MM.1S (cell line): Measurements from ENCODE around the gene JPH4.

Experiments
- DNase-seq: peaks from one replicate; pipeline ENCODE4 v3.0.0-alpha.2; 2015
- H2AFZ ChIP-seq: fragments of 300-600 bp; sonication (generic); 2 replicates; pipeline ENCODE4 v1.6.0; 2016; ENCODE audit warnings: antibody characterized with exemption, low read length
- H3F3A ChIP-seq: fragments of 300-600 bp; sonication (generic); 2 replicates; pipeline ENCODE4 v1.6.1; 2016; ENCODE audit warnings: mild to moderate bottlenecking, antibody characterized with exemption, low read length, moderate library complexity, mixed read lengths; ENCODE audit not compliant: insufficient read depth
- H3K27ac ChIP-seq: fragments of 300-600 bp; sonication (generic); 2 replicates; pipeline ENCODE4 v1.5.1; 2016; ENCODE audit warnings: mild to moderate bottlenecking, low read length
- H3K27me3 ChIP-seq: fragments of 300-600 bp; sonication (generic); replicated peaks from 2 replicates; pipeline ENCODE4 v1.6.0; 2016; ENCODE audit warnings: low read length; ENCODE audit not compliant: insufficient read depth
- H3K36me3 ChIP-seq: fragments of 300-600 bp; sonication (generic); replicated peaks from 2 replicates; pipeline ENCODE4 v1.6.1; 2016; ENCODE audit warnings: mild to moderate bottlenecking, low read length, mixed read lengths; ENCODE audit not compliant: insufficient read depth
- H3K4me1 ChIP-seq: fragments of 300-600 bp; sonication (generic); 2 replicates; pipeline ENCODE4 v1.6.1; 2016; ENCODE audit warnings: low read length, mixed read lengths
- H3K4me2 ChIP-seq: fragments of 300-600 bp; sonication (generic); 2 replicates; pipeline ENCODE4 v1.6.0; 2016; ENCODE audit warnings: low read depth, low read length
- H3K4me3 ChIP-seq: fragments of 300-600 bp; sonication (generic); 2 replicates; pipeline ENCODE4 v1.5.1; 2016; ENCODE audit warnings: low read length, mixed read lengths
- H3K79me2 ChIP-seq: fragments of 300-600 bp; sonication (generic); 2 replicates; pipeline ENCODE4 v1.6.1; 2016; ENCODE audit warnings: mixed run types, low read length, mixed read lengths
- H3K9ac ChIP-seq: fragments of 300-600 bp; sonication (generic); 2 replicates; pipeline ENCODE4 v1.6.1; 2016; ENCODE audit warnings: low read length, mixed read lengths
- H3K9me2 ChIP-seq: fragments of 300-600 bp; sonication (generic); replicated peaks from 2 replicates; pipeline ENCODE4 v1.6.1; 2016; ENCODE audit warnings: mild to moderate bottlenecking, low read length, mixed read lengths; ENCODE audit not compliant: insufficient read depth
- H3K9me3 ChIP-seq: fragments of 300-600 bp; sonication (generic); replicated peaks from 2 replicates; pipeline ENCODE4 v1.6.1; 2016; ENCODE audit warnings: mild to moderate bottlenecking, low read length, mixed read lengths; ENCODE audit not compliant: insufficient read depth
- H4K20me1 ChIP-seq: fragments of 300-600 bp; sonication (generic); 2 replicates; pipeline ENCODE4 v1.6.1; 2016; ENCODE audit warnings: mild to moderate bottlenecking, low read length, moderate library complexity, mixed read lengths; ENCODE audit not compliant: insufficient read depth
- EZH2 ChIP-seq: fragments of 300-600 bp; sonication (generic); optimal IDR thresholded peaks from 2 replicates; pipeline ENCODE3; 2017; ENCODE audit warnings: low read depth, mild to moderate bottlenecking, antibody characterized with exemption, low read length, mixed read lengths
- EZH2phosphoT487 ChIP-seq: fragments of 300-600 bp; sonication (generic); IDR thresholded peaks from 2 replicates; pipeline ENCODE4 v1.6.1; 2018; ENCODE audit warnings: antibody characterized with exemption, low read length
- TF ChIP-seq, protein P1 (sequence below): fragments of 300-600 bp; sonication (generic); IDR thresholded peaks from 2 replicates; pipeline ENCODE4 v1.5.1; 2016; ENCODE audit warnings: antibody characterized with exemption, low read length, mixed read lengths

The JPH4 gene

DNA sequence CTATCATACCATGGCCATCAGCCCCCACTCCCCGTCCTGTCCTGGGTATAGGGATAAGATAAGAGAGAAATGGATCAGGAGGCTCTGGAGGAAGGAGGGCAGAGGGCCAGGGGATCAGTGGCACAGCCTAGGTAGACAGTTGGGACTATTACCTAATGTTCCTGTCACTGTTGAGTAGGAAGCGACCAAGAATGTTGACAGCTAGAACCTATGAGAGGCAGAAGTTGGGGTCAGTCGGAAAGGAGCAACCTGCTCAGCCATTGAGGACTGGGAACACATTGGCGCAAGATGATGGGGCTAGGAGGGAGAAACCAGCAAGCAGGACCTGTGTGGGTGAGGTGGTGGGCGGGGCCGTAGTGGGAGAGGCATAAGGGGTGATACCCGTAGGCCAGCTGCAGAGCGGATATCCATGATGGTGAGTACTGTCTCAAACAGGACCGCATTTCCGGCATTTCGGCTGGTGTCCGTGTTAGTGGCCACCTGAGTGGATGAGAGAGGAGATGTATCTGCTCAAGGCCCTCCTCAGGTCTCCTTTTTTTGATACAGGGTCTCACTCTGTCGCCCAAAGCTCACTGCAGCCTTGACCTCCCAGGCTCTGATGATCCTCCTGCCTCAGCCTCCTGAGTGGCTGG lies 14.3 kb downstream of the JPH4 start:
- no peak overlapping the region for H3K9ac ChIP-seq
- H4K20me1 ChIP-seq, result no peaks in the 10 kb centered on the region
- DNase-seq, result no peak
- H3K4me1 ChIP-seq, result no peaks in the 10 kb centered on the region
- H3K27ac ChIP-seq, result no peak overlapping the region
- H3F3A ChIP-seq, result no peaks in the 10 kb centered on the region
- H3K36me3 ChIP-seq, result no peaks in the 10 kb centered on the region
- H3K4me3 ChIP-seq, result no peak overlapping the region
- H3K27me3 ChIP-seq, result no peaks in the 10 kb centered on the region
- H3K4me2 ChIP-seq, result no peak overlapping the region
- H3K79me2 ChIP-seq, result 0 out of 2 replicates have a peak, but pooled peaks cover 8% of the 10 kb centered on the region
- H3K9me3 ChIP-seq, result no peaks in the 10 kb centered on the region
- TF ChIP-seq EZH2 (no peak), EZH2phosphoT487 (no peak)
- TF ChIP-seq, protein P1, sequence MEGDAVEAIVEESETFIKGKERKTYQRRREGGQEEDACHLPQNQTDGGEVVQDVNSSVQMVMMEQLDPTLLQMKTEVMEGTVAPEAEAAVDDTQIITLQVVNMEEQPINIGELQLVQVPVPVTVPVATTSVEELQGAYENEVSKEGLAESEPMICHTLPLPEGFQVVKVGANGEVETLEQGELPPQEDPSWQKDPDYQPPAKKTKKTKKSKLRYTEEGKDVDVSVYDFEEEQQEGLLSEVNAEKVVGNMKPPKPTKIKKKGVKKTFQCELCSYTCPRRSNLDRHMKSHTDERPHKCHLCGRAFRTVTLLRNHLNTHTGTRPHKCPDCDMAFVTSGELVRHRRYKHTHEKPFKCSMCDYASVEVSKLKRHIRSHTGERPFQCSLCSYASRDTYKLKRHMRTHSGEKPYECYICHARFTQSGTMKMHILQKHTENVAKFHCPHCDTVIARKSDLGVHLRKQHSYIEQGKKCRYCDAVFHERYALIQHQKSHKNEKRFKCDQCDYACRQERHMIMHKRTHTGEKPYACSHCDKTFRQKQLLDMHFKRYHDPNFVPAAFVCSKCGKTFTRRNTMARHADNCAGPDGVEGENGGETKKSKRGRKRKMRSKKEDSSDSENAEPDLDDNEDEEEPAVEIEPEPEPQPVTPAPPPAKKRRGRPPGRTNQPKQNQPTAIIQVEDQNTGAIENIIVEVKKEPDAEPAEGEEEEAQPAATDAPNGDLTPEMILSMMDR, result no peak
- no peaks in the 10 kb centered on the region for H3K9me2 ChIP-seq
- H2AFZ ChIP-seq, result no peak overlapping the region

DNA sequence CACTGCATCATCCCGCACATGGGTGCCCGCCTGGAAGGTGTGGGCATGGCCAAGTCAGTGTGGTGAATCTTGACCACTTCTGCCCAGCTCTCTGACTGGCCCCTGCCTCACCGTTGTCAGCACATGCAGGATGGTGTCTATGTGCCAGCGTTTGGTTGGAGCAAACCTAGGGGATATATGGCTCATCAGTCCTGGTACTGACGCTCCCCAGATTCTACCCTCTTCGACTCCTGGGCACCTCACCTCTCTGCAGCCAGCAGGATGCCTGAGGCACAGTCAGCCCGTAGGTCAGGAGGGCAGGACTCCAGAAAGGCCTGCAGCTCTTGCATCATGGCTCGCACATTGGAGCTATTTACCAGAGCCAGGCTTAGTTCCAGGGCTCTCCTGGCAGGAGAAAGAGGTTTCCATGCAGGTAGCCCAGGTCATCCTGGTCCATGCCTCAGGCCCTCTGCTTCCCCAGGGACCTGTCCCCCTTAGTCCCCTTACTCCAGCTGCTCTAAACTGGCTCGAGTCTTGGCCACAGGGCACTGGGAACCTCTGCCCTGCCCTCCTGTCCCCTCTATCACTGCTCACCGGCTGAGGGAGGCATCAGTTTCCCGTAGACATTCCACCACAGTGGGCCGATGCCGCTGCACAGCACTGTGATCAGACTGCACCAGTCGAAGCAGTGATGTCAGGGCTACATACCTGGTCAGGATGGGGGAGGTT lies 15.0 kb downstream of the JPH4 start:
- H4K20me1 ChIP-seq, result no peaks in the 10 kb centered on the region
- no peak overlapping the region for H3K9ac ChIP-seq
- no peak for DNase-seq
- no peaks in the 10 kb centered on the region for H3K9me3 ChIP-seq
- H3K4me1 ChIP-seq, result no peaks in the 10 kb centered on the region
- 0 out of 2 replicates have a peak, but pooled peaks cover 8% of the 10 kb centered on the region for H3K79me2 ChIP-seq
- no peak for TF ChIP-seq EZH2
- TF ChIP-seq EZH2phosphoT487, result no peak
- TF ChIP-seq, protein P1, result no peak
- H3K27me3 ChIP-seq, result no peaks in the 10 kb centered on the region
- no peaks in the 10 kb centered on the region for H3K9me2 ChIP-seq
- H3K4me2 ChIP-seq, result no peak overlapping the region
- no peak overlapping the region for H2AFZ ChIP-seq
- no peak overlapping the region for H3K4me3 ChIP-seq
- H3K27ac ChIP-seq, result no peak overlapping the region
- no peaks in the 10 kb centered on the region for H3K36me3 ChIP-seq
- no peaks in the 10 kb centered on the region for H3F3A ChIP-seq

DNA sequence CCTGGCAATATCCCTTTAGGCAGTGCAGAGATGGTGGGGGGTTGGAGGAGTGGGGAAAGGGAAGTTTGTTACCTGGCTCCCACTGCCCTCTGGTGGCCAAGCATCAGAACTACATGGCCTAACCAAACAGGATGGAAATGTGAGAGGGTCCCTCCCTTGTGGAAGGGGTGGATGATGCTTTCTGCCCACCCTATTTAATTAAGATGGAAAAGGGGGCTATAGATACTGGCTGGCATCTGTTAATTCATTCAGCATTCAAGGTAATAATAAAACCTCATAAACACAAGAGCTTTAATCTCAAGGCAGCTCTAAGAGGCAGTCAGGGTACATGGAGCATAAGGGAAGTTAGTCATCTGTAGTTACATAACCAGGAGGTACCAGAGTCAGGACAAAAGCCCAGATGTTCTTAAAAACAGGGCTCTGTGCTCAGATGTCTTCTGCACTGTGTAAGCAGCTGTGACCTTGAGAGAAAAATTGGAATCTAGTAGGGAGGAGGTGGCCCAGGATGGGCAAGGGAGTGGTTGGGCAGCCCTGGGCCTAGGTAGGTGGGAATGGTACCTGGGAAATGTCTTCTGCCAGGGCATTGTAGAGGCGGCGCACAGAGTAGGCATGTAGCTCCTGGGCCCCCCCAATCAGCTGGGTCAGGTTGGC lies 15.6 kb downstream of the JPH4 start:
- no peak overlapping the region for H3K4me2 ChIP-seq
- no peaks in the 10 kb centered on the region for H3K4me1 ChIP-seq
- H4K20me1 ChIP-seq, result no peaks in the 10 kb centered on the region
- no peaks in the 10 kb centered on the region for H3K9me3 ChIP-seq
- no peak overlapping the region for H3K4me3 ChIP-seq
- no peak overlapping the region for H3K9ac ChIP-seq
- H3K79me2 ChIP-seq, result 0 out of 2 replicates have a peak, but pooled peaks cover 8% of the 10 kb centered on the region
- H2AFZ ChIP-seq, result no peak overlapping the region
- TF ChIP-seq EZH2 (no peak), EZH2phosphoT487 (no peak)
- TF ChIP-seq, protein P1, result peak; percentile 66
- H3K9me2 ChIP-seq, result no peaks in the 10 kb centered on the region
- no peaks in the 10 kb centered on the region for H3K27me3 ChIP-seq
- H3F3A ChIP-seq, result no peaks in the 10 kb centered on the region
- H3K36me3 ChIP-seq, result no peaks in the 10 kb centered on the region
- H3K27ac ChIP-seq, result no peak overlapping the region
- DNase-seq, result no peak
